Panc1 (cell line): ENCODE results near the gene PXDN. TPM values are rescaled to one million over a fixed set of nuclear protein-coding genes. Genes with fewer than 3 reads are reported as not detected.

Experiments used
- ATAC-seq: fragments of 200-7000 bp; cut with Tn5 transposase; 2 replicates; pipeline ENCODE4 v1.9.1; 2020; ENCODE audit warnings: mild to moderate bottlenecking, moderate library complexity
- BruUV-seq: library from RNA; stranded (reverse); fragments of 400-500 nt; replicated peaks from 2 replicates; lab custom pipeline; 2021; lab: Mats Ljungman, UMichigan
- CTCF ChIA-PET: fragments of 300-600 bp; sonication (Branson Sonifier 250); formaldehyde crosslinking; loops from one replicate; lab custom pipeline; 2022; ENCODE audit warnings: antibody characterized with exemption; lab: Charles Lee
- POLR2A ChIA-PET: fragments of 300-600 bp; sonication (Branson Sonifier 250); formaldehyde crosslinking; loops from one replicate; lab custom pipeline; 2022; ENCODE audit warnings: antibody characterized with exemption; lab: Charles Lee
- DNase-seq: peaks from one replicate; pipeline ENCODE4 v3.0.0-alpha.2; 2010; ENCODE audit warnings: low read depth, low spot score
- H3K27ac ChIP-seq: 2 replicates; pipeline ENCODE4 v1.5.1; 2011; ENCODE audit warnings: mild to moderate bottlenecking, low read length, inconsistent platforms
- H3K27me3 ChIP-seq: fragments of 200-500 bp; sonication (Bioruptor generic); 2 replicates; pipeline ENCODE4 v1.6.0; 2014; ENCODE audit warnings: low read length, inconsistent platforms; ENCODE audit not compliant: control insufficient read depth, insufficient read depth
- H3K36me3 ChIP-seq: fragments of 200-500 bp; sonication (Bioruptor generic); 2 replicates; pipeline ENCODE4 v1.5.1; 2014; ENCODE audit warnings: inconsistent platforms, mild to moderate bottlenecking, low read length, moderate library complexity; ENCODE audit not compliant: control insufficient read depth, insufficient read depth
- H3K4me1 ChIP-seq: 2 replicates; pipeline ENCODE4 v1.5.1; 2011; ENCODE audit warnings: inconsistent platforms, mild to moderate bottlenecking, low read length, moderate library complexity; ENCODE audit not compliant: control insufficient read depth, insufficient read depth
- H3K4me3 ChIP-seq, 2 experiments: 2 replicates each; pipeline ENCODE4 v1.5.1; 2011 to 2012; ENCODE audit warnings: low read depth in 2 of 2, low read length in 2 of 2, mild to moderate bottlenecking in 2 of 2, inconsistent platforms in 1 of 2, moderate library complexity in 1 of 2
- H3K9me3 ChIP-seq: fragments of 200-500 bp; sonication (Bioruptor generic); 2 replicates; pipeline ENCODE4 v1.5.1; 2014; ENCODE audit warnings: low read depth, mild to moderate bottlenecking, inconsistent platforms, low read length, moderate library complexity; ENCODE audit not compliant: control insufficient read depth, insufficient read depth
- CTCF ChIP-seq: fragments of 450-650 bp; IDR thresholded peaks from 2 replicates; pipeline ENCODE4 v1.5.1; 2017; ENCODE audit warnings: mild to moderate bottlenecking
- POLR2AphosphoS5 ChIP-seq: IDR thresholded peaks from 2 replicates; pipeline ENCODE4 v1.6.1; 2012; ENCODE audit warnings: mild to moderate bottlenecking, low read depth, low read length, moderate library complexity
- SIN3A ChIP-seq: IDR thresholded peaks from 2 replicates; pipeline ENCODE4 v1.6.1; 2012; ENCODE audit warnings: low read depth, mild to moderate bottlenecking, low read length, moderate library complexity, borderline replicate concordance; ENCODE audit not compliant: insufficient read depth
- TCF7L2 ChIP-seq: IDR thresholded peaks from 2 replicates; pipeline ENCODE4 v1.6.1; 2011; ENCODE audit warnings: mild to moderate bottlenecking, low read depth, low read length, inconsistent platforms
- in situ Hi-C: cut with HindIII; loops from 2 replicates; pipeline ENCODE4 v1.10.0; 2016; ENCODE audit warnings: low sequenced_read_pairs, low pct_unique_long_range_greater_than_20kb
- intact Hi-C: fragments of 100-400 bp; cut with micrococcal nuclease; formaldehyde crosslinking; loops from one replicate; pipeline ENCODE4 v1.10.0; 2022; ENCODE audit not compliant: unreplicated experiment
- total RNA-seq: library from RNA; stranded (reverse); gene quantifications from one replicate; pipeline ENCODE4 v1.2.1, GENCODE V29; 2021; ENCODE audit not compliant: unreplicated experiment
- TF ChIP-seq, protein P1 (sequence below), 2 experiments: IDR thresholded peaks; 2 replicates each; pipeline ENCODE4 v1.6.1; 2011 to 2012; ENCODE audit warnings: low read depth in 2 of 2, control low read depth in 1 of 2, low read length in 1 of 2, mild to moderate bottlenecking in 1 of 2, moderate library complexity in 1 of 2; ENCODE audit not compliant: insufficient read depth in 1 of 2

The PXDN gene
- total RNA-seq, 1 experiment from 2014 or later, result 2.5 TPM

- Histone ChIP-seq H3K27ac (peak overlapping the region; percentile 57; the same call in 1 of the 2 replicates), H3K4me3 (no peak overlapping the region), H3K9me3 (no peaks in the 10 kb centered on the region), H3K36me3 (no peaks in the 10 kb centered on the region), H3K27me3 (no peaks in the 10 kb centered on the region), H3K4me1 (peaks cover 9% of the 10 kb centered on the region)
- in situ Hi-C loops (no loop called here), intact Hi-C loops (no loop called here)
- TF ChIP-seq, protein P1, sequence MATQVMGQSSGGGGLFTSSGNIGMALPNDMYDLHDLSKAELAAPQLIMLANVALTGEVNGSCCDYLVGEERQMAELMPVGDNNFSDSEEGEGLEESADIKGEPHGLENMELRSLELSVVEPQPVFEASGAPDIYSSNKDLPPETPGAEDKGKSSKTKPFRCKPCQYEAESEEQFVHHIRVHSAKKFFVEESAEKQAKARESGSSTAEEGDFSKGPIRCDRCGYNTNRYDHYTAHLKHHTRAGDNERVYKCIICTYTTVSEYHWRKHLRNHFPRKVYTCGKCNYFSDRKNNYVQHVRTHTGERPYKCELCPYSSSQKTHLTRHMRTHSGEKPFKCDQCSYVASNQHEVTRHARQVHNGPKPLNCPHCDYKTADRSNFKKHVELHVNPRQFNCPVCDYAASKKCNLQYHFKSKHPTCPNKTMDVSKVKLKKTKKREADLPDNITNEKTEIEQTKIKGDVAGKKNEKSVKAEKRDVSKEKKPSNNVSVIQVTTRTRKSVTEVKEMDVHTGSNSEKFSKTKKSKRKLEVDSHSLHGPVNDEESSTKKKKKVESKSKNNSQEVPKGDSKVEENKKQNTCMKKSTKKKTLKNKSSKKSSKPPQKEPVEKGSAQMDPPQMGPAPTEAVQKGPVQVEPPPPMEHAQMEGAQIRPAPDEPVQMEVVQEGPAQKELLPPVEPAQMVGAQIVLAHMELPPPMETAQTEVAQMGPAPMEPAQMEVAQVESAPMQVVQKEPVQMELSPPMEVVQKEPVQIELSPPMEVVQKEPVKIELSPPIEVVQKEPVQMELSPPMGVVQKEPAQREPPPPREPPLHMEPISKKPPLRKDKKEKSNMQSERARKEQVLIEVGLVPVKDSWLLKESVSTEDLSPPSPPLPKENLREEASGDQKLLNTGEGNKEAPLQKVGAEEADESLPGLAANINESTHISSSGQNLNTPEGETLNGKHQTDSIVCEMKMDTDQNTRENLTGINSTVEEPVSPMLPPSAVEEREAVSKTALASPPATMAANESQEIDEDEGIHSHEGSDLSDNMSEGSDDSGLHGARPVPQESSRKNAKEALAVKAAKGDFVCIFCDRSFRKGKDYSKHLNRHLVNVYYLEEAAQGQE (IDR thresholded peaks at IDR 0.05; ENCODE audit: insufficient read depth in 1 of 2, low read depth in 2 of 2, low read length in 1 of 2), result no peak
- TF ChIP-seq SIN3A (no peak), TCF7L2 (no peak), CTCF (no peak), POLR2AphosphoS5 (no peak)
- ATAC-seq, result no peak
- BruUV-seq, result no TSS peak
- CTCF ChIA-PET, result no interaction called here
- POLR2A ChIA-PET, result no interaction called here
- DNase-seq, result no peak
Observed at GRCh38 chr2:1694371-1695271, 49.7 kb downstream of the PXDN start.

GRCh38 chr2:1693723-1694122 lies 50.6 kb downstream of the PXDN start:
- no peaks in the 10 kb centered on the region for H3K36me3 ChIP-seq
- intact Hi-C loops, result no loop called here
- ChIA-PET CTCF (no interaction called here), POLR2A (no interaction called here)
- no TSS peak for BruUV-seq
- ATAC-seq (no peak), DNase-seq (no peak)
- TF ChIP-seq, protein P1 (IDR thresholded peaks at IDR 0.05; ENCODE audit: insufficient read depth in 1 of 2, low read depth in 2 of 2, low read length in 1 of 2), result no peak
- TF ChIP-seq POLR2AphosphoS5 (no peak), SIN3A (no peak), TCF7L2 (no peak), CTCF (no peak)
- in situ Hi-C loops, result no loop called here
- H3K27ac ChIP-seq, result peak overlapping the region; percentile 69
- H3K9me3 ChIP-seq, result no peaks in the 10 kb centered on the region
- no peak overlapping the region for H3K4me3 ChIP-seq
- peaks cover 9% of the 10 kb centered on the region for H3K4me1 ChIP-seq
- H3K27me3 ChIP-seq, result no peaks in the 10 kb centered on the region
